Parathyroid adenoma (tissue), 2 donors: Measurements from ENCODE around the gene KRT16.

Experiments
- H2AFZ ChIP-seq: fragments of 300-600 bp; sonication (generic); one replicate; pipeline ENCODE4 v1.7.0; 2017; ENCODE audit warnings: antibody characterized with exemption, mild to moderate bottlenecking
- H3K27ac ChIP-seq: fragments of 300-600 bp; sonication (generic); one replicate; pipeline ENCODE4 v1.7.0; 2017
- H3K27me3 ChIP-seq: fragments of 300-600 bp; sonication (generic); one replicate; pipeline ENCODE4 v1.7.0; 2017; ENCODE audit warnings: low read length; ENCODE audit not compliant: control insufficient read depth, insufficient read depth
- H3K36me3 ChIP-seq: fragments of 300-600 bp; sonication (generic); one replicate; pipeline ENCODE4 v1.7.0; 2017; ENCODE audit warnings: low read length; ENCODE audit not compliant: control insufficient read depth, insufficient read depth
- H3K4me1 ChIP-seq: fragments of 300-600 bp; sonication (generic); one replicate; pipeline ENCODE4 v1.7.0; 2017; ENCODE audit warnings: control low read depth
- H3K4me2 ChIP-seq: fragments of 300-600 bp; sonication (generic); one replicate; pipeline ENCODE4 v1.7.0; 2017; ENCODE audit warnings: low read length
- H3K4me3 ChIP-seq: fragments of 300-600 bp; sonication (generic); one replicate; pipeline ENCODE4 v1.7.0; 2017; ENCODE audit warnings: low read depth, low read length
- H3K79me2 ChIP-seq: fragments of 300-600 bp; sonication (generic); one replicate; pipeline ENCODE4 v1.7.0; 2017; ENCODE audit warnings: control low read depth
- H3K9ac ChIP-seq: fragments of 300-600 bp; sonication (generic); one replicate; pipeline ENCODE4 v1.7.0; 2017; ENCODE audit warnings: mild to moderate bottlenecking
- H3K9me3 ChIP-seq: fragments of 300-600 bp; sonication (generic); one replicate; pipeline ENCODE4 v1.7.0; 2017; ENCODE audit warnings: low read length; ENCODE audit not compliant: control insufficient read depth
- CTCF ChIP-seq: fragments of 300-600 bp; sonication (generic); IDR thresholded peaks from one replicate; pipeline ENCODE4 v1.7.0; 2017; ENCODE audit warnings: antibody characterized with exemption, mild to moderate bottlenecking
- donor health status: primary hyperparathyroidism.

The KRT16 gene

GRCh38 chr17:41657176-41657754, 44.7 kb upstream of the KRT16 start:
- peak overlapping the region; percentile 99 for H3K27ac ChIP-seq

GRCh38 chr17:41656249-41657023, 43.9 kb upstream of the KRT16 start:
- Histone ChIP-seq H3K4me2 (peak overlapping the region; percentile 28), H3K27me3 (no peaks in the 10 kb centered on the region), H2AFZ (peak overlapping the region; percentile 94), H3K27ac (peak overlapping the region; percentile 99), H3K4me3 (no peak overlapping the region), H3K79me2 (no peaks in the 10 kb centered on the region), H3K9ac (peak overlapping the region; percentile 51), H3K4me1 (peaks cover 53% of the 10 kb centered on the region), H3K36me3 (no peaks in the 10 kb centered on the region), H3K9me3 (no peaks in the 10 kb centered on the region)
- no peak for TF ChIP-seq CTCF

More at GRCh38 chr17:41657176-41657754, 44.7 kb upstream of the KRT16 start:
- Histone ChIP-seq H3K36me3 (no peaks in the 10 kb centered on the region), H3K79me2 (no peaks in the 10 kb centered on the region), H3K9me3 (no peaks in the 10 kb centered on the region), H3K4me1 (peaks cover 46% of the 10 kb centered on the region), H3K9ac (no peak overlapping the region), H3K4me2 (no peak overlapping the region), H3K27me3 (no peaks in the 10 kb centered on the region), H2AFZ (no peak overlapping the region), H3K4me3 (no peak overlapping the region)
- TF ChIP-seq CTCF, result no peak

GRCh38 chr17:41655611-41656111, 43.1 kb upstream of the KRT16 start:
- Histone ChIP-seq H3K4me2 (peak overlapping the region; percentile 28), H2AFZ (peak overlapping the region; percentile 94), H3K9ac (peak overlapping the region; percentile 51), H3K27ac (peak overlapping the region; percentile 99), H3K4me3 (no peak overlapping the region), H3K27me3 (no peaks in the 10 kb centered on the region), H3K9me3 (no peaks in the 10 kb centered on the region), H3K79me2 (no peaks in the 10 kb centered on the region), H3K4me1 (peaks cover 56% of the 10 kb centered on the region), H3K36me3 (no peaks in the 10 kb centered on the region)
- no peak for TF ChIP-seq CTCF

GRCh38 chr17:41654678-41655607, 42.4 kb upstream of the KRT16 start:
- Histone ChIP-seq H3K9ac (peak overlapping the region; percentile 51), H3K4me1 (peaks cover 51% of the 10 kb centered on the region), H3K4me3 (no peak overlapping the region)

More at GRCh38 chr17:41654678-41655607, 42.4 kb upstream of the KRT16 start:
- H3K9me3 ChIP-seq, result no peaks in the 10 kb centered on the region
- no peaks in the 10 kb centered on the region for H3K36me3 ChIP-seq
- no peaks in the 10 kb centered on the region for H3K79me2 ChIP-seq
- TF ChIP-seq CTCF, result no peak
- H3K27ac ChIP-seq, result peak overlapping the region; percentile 99
- H2AFZ ChIP-seq, result peak overlapping the region; percentile 94
- peak overlapping the region; percentile 28 for H3K4me2 ChIP-seq
- H3K27me3 ChIP-seq, result no peaks in the 10 kb centered on the region
